Measurements from ENCODE around the gene EML4.
"Not testable (repeated sequence)": the region's sequence is repeated elsewhere in the genome, so short reads cannot be mapped to it uniquely, and the experiment has no call there.

Gene EML4, protein sequence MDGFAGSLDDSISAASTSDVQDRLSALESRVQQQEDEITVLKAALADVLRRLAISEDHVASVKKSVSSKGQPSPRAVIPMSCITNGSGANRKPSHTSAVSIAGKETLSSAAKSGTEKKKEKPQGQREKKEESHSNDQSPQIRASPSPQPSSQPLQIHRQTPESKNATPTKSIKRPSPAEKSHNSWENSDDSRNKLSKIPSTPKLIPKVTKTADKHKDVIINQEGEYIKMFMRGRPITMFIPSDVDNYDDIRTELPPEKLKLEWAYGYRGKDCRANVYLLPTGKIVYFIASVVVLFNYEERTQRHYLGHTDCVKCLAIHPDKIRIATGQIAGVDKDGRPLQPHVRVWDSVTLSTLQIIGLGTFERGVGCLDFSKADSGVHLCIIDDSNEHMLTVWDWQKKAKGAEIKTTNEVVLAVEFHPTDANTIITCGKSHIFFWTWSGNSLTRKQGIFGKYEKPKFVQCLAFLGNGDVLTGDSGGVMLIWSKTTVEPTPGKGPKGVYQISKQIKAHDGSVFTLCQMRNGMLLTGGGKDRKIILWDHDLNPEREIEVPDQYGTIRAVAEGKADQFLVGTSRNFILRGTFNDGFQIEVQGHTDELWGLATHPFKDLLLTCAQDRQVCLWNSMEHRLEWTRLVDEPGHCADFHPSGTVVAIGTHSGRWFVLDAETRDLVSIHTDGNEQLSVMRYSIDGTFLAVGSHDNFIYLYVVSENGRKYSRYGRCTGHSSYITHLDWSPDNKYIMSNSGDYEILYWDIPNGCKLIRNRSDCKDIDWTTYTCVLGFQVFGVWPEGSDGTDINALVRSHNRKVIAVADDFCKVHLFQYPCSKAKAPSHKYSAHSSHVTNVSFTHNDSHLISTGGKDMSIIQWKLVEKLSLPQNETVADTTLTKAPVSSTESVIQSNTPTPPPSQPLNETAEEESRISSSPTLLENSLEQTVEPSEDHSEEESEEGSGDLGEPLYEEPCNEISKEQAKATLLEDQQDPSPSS

DNA sequence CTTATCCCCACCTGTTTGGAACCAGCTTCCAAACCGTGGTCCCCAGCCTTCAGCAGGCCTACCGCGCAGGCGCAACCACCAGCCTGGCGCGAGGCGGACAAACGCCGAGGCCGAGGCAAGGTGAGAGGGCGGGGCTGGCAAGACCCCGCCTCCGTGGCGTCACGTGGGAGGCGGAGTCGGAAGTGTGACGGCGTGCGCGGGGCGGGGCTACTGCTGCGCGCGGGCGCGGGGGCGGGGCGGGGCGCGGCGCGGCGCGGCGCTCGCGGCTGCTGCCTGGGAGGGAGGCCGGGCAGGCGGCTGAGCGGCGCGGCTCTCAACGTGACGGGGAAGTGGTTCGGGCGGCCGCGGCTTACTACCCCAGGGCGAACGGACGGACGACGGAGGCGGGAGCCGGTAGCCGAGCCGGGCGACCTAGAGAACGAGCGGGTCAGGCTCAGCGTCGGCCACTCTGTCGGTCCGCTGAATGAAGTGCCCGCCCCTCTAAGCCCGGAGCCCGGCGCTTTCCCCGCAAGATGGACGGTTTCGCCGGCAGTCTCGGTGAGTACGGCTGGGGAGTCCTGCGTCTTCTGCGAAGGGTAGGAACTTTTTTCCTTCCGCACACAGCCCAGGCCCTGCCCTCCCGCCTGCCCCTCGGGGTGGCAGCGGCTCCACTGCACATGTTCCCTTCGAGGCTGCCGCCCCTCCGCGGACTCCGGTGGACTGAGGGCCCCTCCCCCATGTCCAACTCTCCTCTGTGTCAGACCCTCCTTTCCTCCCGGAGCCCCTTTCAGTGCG lies at the start of gene EML4:
EML4 (plus strand) TSS at position 254 of the 774 bp plus-strand sequence; CDS start at position 513, 259 bp downstream.
- DNase-seq = peak; percentile 82 to 99 (median 92)
- intact Hi-C loops (cut with DNase I) = no loop called here

DNA sequence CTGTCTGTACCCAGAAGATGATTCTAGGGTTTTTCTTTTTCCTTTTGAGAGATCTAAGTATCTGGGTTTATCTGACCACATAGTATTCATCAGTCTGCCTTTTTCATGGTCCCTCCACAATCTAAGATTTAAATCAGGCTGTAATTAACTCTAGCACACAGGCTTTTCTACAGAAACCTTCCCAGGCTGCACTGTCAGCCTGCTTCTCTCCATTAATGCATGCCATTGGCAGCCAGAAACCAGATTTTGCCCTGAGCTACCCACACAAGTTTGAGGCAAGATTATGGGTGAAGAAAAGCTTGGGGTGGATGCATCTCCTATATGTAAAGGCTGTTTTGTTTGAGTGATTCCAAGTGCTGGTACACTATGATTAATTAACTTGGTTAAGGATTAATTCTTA lies 45.7 kb upstream of the EML4 start:
- intact Hi-C loops (cut with DNase I) = no loop called here
- no peak for DNase-seq

DNA sequence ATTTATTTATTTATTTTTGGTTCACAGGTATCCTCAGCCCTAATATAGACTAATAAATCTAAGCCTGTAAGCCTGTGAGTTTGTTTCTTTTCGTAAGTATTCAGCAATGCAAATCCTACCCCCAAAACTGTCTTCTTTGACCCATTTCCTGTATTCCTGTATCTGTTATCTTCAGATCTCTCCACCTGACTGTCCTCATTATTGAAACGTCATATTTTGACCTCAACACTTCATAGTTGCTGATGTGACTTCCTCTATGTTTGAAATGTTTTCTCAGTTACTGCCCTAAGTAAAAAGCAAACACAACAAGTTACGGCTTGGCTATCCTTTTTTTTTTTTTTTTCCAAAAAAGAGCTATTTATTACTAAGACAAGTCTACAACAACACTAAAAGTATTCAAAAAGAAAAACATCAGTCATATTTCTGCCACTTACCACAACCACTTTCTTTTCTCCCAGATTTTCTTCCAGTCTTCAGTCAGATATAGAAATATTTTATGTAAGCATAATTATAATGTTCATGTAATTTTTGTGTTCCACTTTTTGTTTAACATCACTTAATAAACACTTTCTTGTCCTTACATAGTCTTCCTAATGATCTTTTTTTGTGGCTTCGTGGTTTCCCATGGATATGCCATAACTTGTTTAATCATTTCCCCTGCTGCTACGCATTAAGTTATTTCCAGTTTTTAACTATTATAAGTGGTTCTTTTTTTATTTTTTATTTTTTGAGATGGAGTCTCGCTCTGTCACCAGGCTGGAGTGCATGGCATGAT lies 45.0 kb upstream of the EML4 start:
- intact Hi-C loops (cut with DNase I) = no loop called here

DNA sequence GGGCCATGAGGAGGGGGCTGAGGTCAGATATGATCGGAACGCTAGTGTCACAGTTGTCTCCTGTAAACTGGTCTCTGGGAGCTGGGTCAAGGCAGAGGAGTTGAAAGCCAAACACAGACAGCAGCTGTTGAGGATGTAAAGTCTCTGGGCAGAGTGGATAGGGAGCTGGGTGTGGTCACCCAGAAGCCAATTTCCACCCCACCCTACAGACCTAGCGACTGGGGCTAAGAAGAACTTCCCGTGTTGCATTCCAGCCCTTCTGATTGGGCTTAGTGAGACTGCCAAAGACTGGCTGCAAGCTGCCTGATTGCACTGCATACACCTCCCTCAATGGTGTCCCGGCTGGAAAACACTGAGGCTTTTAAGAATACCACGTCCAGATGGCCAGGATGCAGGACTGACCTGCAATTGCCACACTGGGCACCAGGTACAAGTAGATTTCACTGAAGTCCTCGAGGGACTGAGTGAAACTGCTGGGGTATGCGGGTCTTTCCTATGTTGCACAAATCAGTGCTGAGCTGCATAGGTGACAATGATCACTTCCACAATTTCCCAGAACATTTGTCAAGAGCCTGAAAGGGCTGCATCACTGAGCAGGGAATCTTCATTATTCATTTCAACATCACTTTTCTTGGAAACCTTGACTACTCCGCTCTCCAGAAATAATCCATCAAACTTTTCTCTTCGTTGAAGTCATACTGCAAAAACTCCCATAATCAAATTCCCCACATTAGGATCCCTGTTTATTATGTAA lies 43.1 kb upstream of the EML4 start:
- DNase-seq = no peak
- intact Hi-C loops (cut with DNase I) = no loop called here

More for the DNA sequence above, 45.0 kb upstream of the EML4 start:
- no peak for DNase-seq

DNA sequence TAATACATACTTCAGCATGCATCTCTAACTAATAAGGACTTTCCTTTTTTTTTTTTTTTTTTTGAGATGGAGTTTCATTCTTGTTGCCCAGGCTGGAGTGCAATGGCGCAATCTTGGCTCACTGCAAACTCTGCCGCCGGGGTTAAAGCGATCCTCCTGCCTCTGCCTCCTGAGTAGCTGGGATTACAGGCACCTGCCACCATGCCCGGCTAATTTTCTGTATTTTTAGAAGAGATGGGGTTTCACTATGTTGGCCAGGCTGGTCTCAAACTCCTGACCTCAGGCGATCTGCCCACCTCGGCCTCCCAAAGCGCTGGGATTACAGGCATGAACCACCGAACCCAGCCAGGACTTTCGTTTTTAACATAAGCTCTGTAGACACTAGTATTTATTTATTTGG lies 42.3 kb upstream of the EML4 start:
- DNase-seq; intact Hi-C loops (cut with DNase I): not testable (repeated sequence)

DNA sequence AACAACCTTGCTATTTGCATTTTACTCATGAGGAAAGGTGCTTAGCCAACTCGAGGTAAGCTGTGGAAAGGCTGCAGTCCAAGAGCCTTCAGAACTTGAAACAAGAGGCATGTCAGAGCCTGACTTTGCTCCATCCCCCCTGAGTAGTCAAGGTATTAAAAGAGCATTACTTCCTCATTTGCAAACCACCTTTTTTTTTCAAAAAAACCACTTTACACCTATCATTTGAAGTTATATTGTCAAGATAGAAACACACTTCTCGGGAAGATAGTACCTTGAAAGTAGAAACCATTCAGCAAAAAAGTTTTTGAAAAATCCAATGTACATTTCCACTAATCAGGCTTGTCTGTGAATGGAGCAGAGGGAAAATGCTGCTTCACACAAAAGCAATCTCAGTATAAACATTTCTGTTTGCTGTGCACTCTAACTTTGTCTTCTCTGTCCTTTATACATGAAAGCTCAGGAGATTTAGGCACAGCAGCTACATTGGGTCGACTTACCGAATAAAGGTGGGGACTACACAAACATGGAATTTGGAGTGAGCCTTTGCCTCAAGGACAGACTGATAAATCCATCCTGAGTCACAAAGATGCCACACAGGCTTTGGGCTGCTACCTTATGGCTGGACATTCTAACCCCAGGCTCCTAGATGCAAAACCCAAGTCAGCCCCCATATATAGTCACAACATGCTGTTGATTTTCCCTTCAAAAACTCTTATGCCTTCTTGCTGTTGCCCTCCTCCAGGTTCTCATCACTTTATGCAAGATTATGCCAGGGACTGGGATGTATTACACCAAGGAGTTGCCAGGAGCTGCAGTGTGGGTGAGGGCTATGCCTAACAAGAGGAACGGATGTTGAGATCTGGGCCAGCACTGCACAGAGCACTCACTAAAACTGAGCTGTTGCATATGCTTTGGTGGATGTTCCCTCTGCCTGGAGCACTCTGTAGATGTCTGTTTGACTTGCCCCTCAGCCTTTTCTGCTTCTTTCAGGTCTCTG lies 41.4 kb upstream of the EML4 start:
- DNase-seq = peak in 8 of 10 donors; percentile 46 to 92 (median 66)
- intact Hi-C loops (cut with DNase I) = no loop called here

DNA sequence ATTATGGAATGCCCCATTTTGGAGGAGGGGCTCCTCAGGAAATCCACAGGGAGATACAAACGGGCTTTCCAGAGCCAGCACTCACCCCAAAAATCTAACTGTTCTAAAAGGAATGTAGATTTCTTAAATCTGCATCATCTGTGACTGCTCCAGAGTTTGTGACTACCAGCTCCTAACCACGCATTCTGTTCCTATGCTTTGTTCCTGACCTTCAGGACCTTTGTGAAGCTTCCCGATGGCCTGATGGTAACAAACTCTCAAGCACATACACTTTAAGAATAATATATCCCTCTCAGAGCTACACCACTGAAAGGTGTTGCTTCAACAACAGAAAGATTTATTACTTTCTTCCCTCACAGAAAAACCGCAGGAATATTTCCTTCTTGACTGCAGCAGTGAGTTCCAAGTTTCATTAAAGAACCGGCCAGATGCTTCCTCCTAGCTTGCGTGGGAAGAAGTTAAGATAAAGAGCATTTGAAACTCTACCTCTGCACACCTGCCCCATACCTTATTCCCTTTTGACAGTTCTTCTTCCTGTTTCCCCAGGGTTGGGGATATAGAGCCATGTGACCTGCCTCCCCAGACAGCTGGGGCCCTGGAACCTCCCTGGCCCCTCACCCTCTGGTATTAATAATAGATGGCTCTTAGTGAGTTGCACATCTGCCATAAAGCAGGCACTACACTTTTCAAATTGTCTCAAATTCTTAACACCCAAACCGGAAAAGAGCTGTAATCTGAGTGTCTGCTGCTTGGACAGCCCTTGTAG lies 40.2 kb upstream of the EML4 start:
- intact Hi-C loops (cut with DNase I) = no loop called here
- DNase-seq = no peak

DNA sequence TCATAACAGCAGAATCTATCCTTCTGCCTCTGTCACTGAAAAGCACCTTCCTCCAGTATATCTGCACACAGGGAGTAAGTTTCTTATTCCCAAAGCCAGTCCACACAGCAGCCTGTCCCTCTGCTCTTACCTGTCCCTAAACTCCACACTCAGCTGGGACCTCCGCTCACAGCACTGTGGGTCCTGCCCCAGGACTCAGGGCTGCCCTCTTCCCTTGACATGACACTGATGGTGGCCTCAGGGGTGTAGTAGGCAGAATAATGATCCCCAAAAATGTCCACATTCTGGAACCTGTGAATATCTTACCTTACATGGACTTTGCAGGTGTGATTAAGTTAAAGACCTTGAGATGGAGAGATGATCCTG lies 39.7 kb upstream of the EML4 start:
- intact Hi-C loops (cut with DNase I) = no loop called here
- no peak for DNase-seq

DNA sequence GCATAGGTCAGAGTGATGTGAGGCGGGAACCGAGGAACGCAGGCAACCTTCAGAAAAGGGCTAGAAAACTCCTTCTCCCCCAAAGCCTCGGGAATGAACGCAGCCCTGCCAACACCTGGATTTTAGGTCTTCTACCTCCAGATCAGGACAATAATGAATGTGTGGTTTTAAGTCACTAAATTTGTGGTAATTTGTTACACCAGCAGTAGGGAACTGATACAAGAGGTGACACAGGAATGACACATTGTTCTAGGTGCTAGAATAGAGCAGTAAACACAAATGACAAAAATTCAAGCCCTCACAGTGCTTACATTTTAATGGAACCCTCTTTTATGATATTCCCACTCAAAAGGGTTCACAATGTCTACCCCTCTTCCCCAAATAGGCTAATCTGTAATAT lies 39.2 kb upstream of the EML4 start:
- intact Hi-C loops (cut with DNase I) = no loop called here
- no peak for DNase-seq

DNA sequence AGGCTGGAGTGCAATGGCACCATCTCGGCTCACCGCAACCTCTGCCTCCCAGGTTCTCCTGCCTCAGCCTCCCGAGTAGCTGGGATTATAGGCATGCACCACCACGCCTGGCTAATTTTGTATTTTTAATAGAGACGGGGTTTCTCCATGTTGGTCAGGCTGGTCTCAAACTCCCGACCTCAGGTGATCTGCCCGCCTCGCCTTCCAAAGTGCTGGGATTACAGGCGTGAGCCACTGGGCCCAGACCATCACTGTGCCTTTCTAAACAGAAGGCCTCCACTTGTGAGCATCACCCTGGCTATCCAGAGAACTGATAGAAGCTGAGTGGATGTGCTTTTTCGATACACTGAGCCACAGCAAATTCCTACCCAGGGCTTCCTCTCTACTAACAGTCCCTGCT lies 38.3 kb upstream of the EML4 start:
- intact Hi-C loops (cut with DNase I); DNase-seq: not testable (repeated sequence)

DNA sequence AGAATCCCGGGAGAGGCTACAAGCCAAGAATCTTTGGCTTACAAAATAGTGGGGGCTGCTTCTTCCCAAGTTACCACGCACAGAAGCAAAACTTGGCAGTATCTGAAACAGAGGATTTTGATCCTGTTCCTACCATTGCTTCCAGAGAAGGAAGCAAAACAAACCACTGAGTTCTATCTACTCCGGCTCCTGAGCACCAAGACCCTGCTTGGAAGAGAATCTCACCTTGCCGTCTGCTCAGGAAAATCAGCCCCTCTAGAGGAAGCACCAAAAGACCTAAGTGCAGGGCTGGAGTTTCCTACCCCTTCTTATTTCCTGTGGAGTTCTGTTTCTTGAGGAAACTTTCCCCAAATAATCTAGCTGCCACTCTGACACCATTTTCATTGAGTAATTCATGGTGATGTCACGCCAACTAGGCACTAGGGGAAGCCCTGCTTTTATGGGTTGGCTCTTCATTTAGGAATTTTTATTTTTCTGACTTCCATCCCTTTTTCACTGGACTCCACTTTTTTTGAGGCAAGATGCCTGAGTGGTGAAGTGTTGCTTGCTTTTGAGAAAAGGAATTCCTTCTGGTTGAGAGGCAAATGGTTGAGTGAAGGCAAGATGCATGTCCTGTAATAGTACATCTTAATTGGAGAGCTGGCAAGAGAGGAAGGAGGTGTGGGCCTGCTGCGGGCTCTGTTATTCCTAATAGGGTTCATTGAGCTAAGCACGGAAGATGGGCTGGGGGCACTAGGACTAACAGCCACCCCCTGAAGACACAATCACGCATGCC lies 36.8 kb upstream of the EML4 start:
- intact Hi-C loops (cut with DNase I) = no loop called here
- DNase-seq = no peak

DNA sequence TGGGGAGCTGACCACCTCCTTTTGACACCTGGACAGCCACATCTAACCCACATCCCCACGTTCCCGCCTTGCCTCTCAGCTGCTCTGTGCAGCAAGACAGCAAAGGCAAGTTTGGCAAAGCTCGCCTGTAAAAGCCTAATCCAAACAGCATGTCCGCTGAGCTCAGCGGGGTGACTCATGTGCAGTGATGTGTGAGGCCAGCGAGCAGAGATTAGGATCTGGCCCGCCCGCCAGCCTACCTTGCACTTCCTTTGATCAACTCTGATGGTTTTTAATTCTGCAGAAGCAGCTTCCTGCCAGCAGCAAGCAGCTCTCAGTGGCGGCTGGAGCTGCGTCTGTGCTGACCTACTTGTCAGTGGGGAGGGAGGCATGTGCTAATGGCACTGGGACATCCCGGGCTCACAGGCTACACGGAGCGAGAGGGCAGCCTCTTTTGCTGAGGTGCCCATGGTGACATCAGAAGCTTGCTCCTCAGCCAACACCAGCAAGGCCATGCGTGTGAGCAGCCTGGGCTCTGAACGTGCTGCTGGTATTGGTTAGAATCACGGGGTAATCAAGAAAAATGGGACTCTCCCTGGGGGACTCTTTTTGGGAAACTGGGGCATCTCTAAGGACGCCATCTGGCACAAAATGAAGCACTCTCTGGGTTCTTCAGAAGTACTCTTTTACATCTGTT lies 36.0 kb upstream of the EML4 start:
- peak; percentile 22 to 94 (median 66) for DNase-seq
- intact Hi-C loops (cut with DNase I) = no loop called here

DNA sequence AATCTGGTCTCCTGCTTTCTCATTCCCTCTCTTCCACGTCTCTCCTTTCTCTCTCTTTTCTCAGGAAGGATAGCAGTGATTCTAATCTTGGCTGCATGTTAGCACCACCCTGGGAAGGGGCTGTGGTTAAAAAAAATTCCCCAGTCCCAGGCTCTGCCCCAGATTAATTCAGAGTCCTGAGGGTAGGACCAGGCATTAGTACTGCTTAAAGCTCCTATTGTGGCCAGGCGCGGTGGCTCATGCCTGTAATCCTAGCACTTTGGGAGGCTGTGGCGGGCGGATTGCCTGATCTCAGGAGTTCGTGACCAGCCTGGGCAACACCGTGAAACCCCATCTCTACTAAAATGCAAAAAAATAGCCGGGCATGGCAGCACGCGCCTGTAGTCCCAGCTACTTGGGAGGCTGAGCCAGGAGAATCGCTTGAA lies 35.4 kb upstream of the EML4 start:
- no peak for DNase-seq
- intact Hi-C loops (cut with DNase I) = no loop called here

DNA sequence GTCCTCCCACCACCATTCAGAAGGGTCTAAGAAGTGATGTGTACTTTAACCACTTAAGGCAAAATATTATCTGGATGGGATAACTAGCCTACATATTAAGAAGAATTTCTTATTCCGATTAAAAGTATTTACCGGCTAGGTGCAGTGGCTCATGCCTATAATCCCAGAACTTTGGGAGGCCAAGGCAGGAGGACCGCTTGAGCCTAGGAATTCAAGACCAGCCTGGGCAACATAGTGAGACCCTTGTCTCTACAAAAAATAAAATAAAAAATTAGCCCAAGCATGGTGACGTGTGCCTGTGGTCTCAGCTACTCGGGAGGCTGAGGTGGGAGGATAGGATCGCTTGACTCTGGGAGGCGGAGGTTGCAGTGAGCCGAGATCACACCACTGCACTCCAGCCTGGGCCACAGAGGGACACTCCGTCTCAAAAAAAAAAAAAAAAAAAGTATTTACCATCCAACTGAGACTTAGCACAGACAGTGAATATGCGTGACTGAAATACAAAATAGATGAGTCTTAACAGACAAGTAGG lies 34.7 kb upstream of the EML4 start:
- DNase-seq; intact Hi-C loops (cut with DNase I): not testable (repeated sequence)

Data from posterior cingulate gyrus (tissue), 11 donors.